Keratinocyte (primary cell): ENCODE measurements around the gene ADAMTSL3. TPM values are rescaled to one million over a fixed set of nuclear protein-coding genes. Genes with fewer than 3 reads are reported as not detected.

ENCODE experiments used
- DNase-seq: peaks from one replicate; pipeline ENCODE4 v3.0.0-alpha.2; 2011; ENCODE audit warnings: low read depth, missing footprints, low spot score
- FAIRE-seq: peaks from 2 replicates; lab custom pipeline; 2011; peaks lifted over from hg19 to GRCh38; lab: Jason Lieb, UNC
- H2AFZ ChIP-seq: 2 replicates; pipeline ENCODE4 v1.6.0; 2012; ENCODE audit warnings: low read length, control low read depth, inconsistent platforms; ENCODE audit not compliant: control insufficient read depth
- H3K27ac ChIP-seq: 2 replicates; pipeline ENCODE4 v1.5.1; 2011; ENCODE audit warnings: low read length; ENCODE audit not compliant: control insufficient read depth, insufficient read depth
- H3K27me3 ChIP-seq: 3 replicates; pipeline ENCODE4 v1.6.0; 2011; ENCODE audit warnings: low read length; ENCODE audit not compliant: control insufficient read depth, insufficient read depth; ENCODE audit errors: extremely low read depth
- H3K36me3 ChIP-seq, 2 experiments: 2 replicates in 1 of 2; 3 replicates in 1 of 2; pipeline ENCODE4 v1.5.1; 2011; ENCODE audit warnings: low read length in 2 of 2, mild to moderate bottlenecking in 1 of 2; ENCODE audit not compliant: control insufficient read depth in 2 of 2, insufficient read depth in 2 of 2; ENCODE audit errors: extremely low read depth in 1 of 2
- H3K4me1 ChIP-seq: 3 replicates; pipeline ENCODE4 v1.5.1; 2011; ENCODE audit warnings: low read length; ENCODE audit not compliant: control insufficient read depth, insufficient read depth; ENCODE audit errors: extremely low read depth
- H3K4me2 ChIP-seq: 3 replicates; pipeline ENCODE4 v1.6.0; 2011; ENCODE audit warnings: low read depth, low read length; ENCODE audit not compliant: control insufficient read depth, insufficient read depth; ENCODE audit errors: extremely low read depth
- H3K4me3 ChIP-seq, 3 experiments: fragments of 200-600 bp in 1 of 3; sonication (generic) in 1 of 3; 2 replicates in 2 of 3; 3 replicates in 1 of 3; pipeline ENCODE4 v1.5.1; 2011 to 2016; ENCODE audit warnings: low read length in 3 of 3, mild to moderate bottlenecking in 3 of 3, control low read depth in 2 of 3, inconsistent platforms in 1 of 3, low read depth in 1 of 3, mixed read lengths in 1 of 3, mixed run types in 1 of 3, moderate library complexity in 1 of 3; ENCODE audit not compliant: control insufficient read depth in 2 of 3, insufficient read depth in 2 of 3; ENCODE audit errors: extremely low read depth in 1 of 3
- H3K79me2 ChIP-seq: 2 replicates; pipeline ENCODE4 v1.6.0; 2012; ENCODE audit warnings: low read length; ENCODE audit not compliant: control insufficient read depth, insufficient read depth
- H3K9ac ChIP-seq: 3 replicates; pipeline ENCODE4 v1.6.0; 2011; ENCODE audit warnings: low read length; ENCODE audit not compliant: control insufficient read depth, insufficient read depth; ENCODE audit errors: extremely low read depth
- H3K9me1 ChIP-seq: 3 replicates; pipeline ENCODE4 v1.6.0; 2011; ENCODE audit warnings: low read length; ENCODE audit not compliant: control insufficient read depth, insufficient read depth; ENCODE audit errors: extremely low read depth
- H3K9me3 ChIP-seq: 2 replicates; pipeline ENCODE4 v1.5.1; 2012; ENCODE audit warnings: low read depth, low read length; ENCODE audit not compliant: control insufficient read depth
- H4K20me1 ChIP-seq: 3 replicates; pipeline ENCODE4 v1.6.0; 2011; ENCODE audit warnings: low read length; ENCODE audit not compliant: control insufficient read depth, insufficient read depth; ENCODE audit errors: extremely low read depth
- CTCF ChIP-seq, 3 experiments: IDR thresholded peaks in 1 of 3; conservative IDR thresholded peaks in 1 of 3; optimal IDR thresholded peaks in 1 of 3; 2 replicates in 2 of 3; 3 replicates in 1 of 3; pipeline versions ENCODE3 to v1.5.1; 2011; ENCODE audit warnings: low read length in 3 of 3, mild to moderate bottlenecking in 3 of 3, moderate library complexity in 2 of 3, control low read depth in 1 of 3, inconsistent platforms in 1 of 3; ENCODE audit not compliant: insufficient read depth in 2 of 3; ENCODE audit errors: extremely low read depth in 1 of 3
- EZH2 ChIP-seq: IDR thresholded peaks from one replicate; pipeline ENCODE4 v1.6.1; 2012; ENCODE audit warnings: inconsistent platforms, mild to moderate bottlenecking, low read length, moderate library complexity
- dilution Hi-C: fragments of 300-500 bp; cut with MboI; formaldehyde crosslinking; loops from one replicate; pipeline ENCODE4 v1.7.0; 2020; ENCODE audit warnings: low sequenced_read_pairs; ENCODE audit not compliant: extremely low pct_ligation_motif_present
- polyA plus RNA-seq, 5 experiments: library from polyadenylated mRNA; depleted of rRNA in 3 of 5; stranded (reverse) in 3 of 5; stranded (forward) in 1 of 5; unstranded in 1 of 5; fragments of >200 nt; gene quantifications; 1 replicate in 1 of 5; 2 replicates in 3 of 5; 3 replicates in 1 of 5; pipeline versions ENCODE4 v1.2.1 to v1.2.3, GENCODE V29; 2011 to 2012; ENCODE audit warnings: missing spikeins in 2 of 5, low read depth in 1 of 5, low replicate concordance in 1 of 5

ADAMTSL3 gene
- polyA plus RNA-seq, 1 donor (not counting 4 experiments of a cell fraction or from before 2014, with no cell fraction given), result 0.01 TPM

- TF ChIP-seq EZH2 (no peak), CTCF (optimal IDR thresholded peaks at IDR 0.05 in 1 of 3, IDR thresholded peaks at IDR 0.05 in 1 of 3, conservative IDR thresholded peaks at IDR 0.05 in 1 of 3; ENCODE audit: extremely low read depth in 1 of 3, insufficient read depth in 2 of 3, low read length in 3 of 3) (no peak)
- no peak for DNase-seq
- H4K20me1 ChIP-seq, result no peaks in the 10 kb centered on the region
- no peaks in the 10 kb centered on the region for H3K9me3 ChIP-seq
- H3K27me3 ChIP-seq, result no peaks in the 10 kb centered on the region
- H3K4me1 ChIP-seq, result no peaks in the 10 kb centered on the region
- H3K4me3 ChIP-seq, result no peak overlapping the region
- no peak overlapping the region for H3K4me2 ChIP-seq
- H2AFZ ChIP-seq, result no peak overlapping the region
- dilution Hi-C loops, result no loop called here
- H3K9me1 ChIP-seq, result no peaks in the 10 kb centered on the region
- no peaks in the 10 kb centered on the region for H3K36me3 ChIP-seq
- H3K79me2 ChIP-seq, result no peaks in the 10 kb centered on the region
- H3K27ac ChIP-seq, result no peak overlapping the region
- H3K9ac ChIP-seq, result no peak overlapping the region
- no peak for FAIRE-seq
These were observed 316.5 kb downstream of the ADAMTSL3 start for GRCh38 chr15:83970295-83970890.

- DNase-seq (no peak), FAIRE-seq (peak; percentile 9)
- dilution Hi-C loops, result no loop called here
- no peaks in the 10 kb centered on the region for H3K27me3 ChIP-seq
- H3K4me1 ChIP-seq, result no peaks in the 10 kb centered on the region
- H4K20me1 ChIP-seq, result no peaks in the 10 kb centered on the region
- no peaks in the 10 kb centered on the region for H3K79me2 ChIP-seq
- no peak overlapping the region for H3K27ac ChIP-seq
- no peak overlapping the region for H3K4me2 ChIP-seq
- H2AFZ ChIP-seq, result no peak overlapping the region
- no peak for TF ChIP-seq CTCF (optimal IDR thresholded peaks at IDR 0.05 in 1 of 3, IDR thresholded peaks at IDR 0.05 in 1 of 3, conservative IDR thresholded peaks at IDR 0.05 in 1 of 3; ENCODE audit: extremely low read depth in 1 of 3, insufficient read depth in 2 of 3, low read length in 3 of 3)
- no peak for TF ChIP-seq EZH2
- no peaks in the 10 kb centered on the region for H3K36me3 ChIP-seq
- no peak overlapping the region for H3K4me3 ChIP-seq
- no peak overlapping the region for H3K9ac ChIP-seq
- H3K9me3 ChIP-seq, result no peaks in the 10 kb centered on the region
- H3K9me1 ChIP-seq, result no peaks in the 10 kb centered on the region
These were observed 318.1 kb downstream of the ADAMTSL3 start for GRCh38 chr15:83971992-83972391.
